Left ventricle myocardium superior (tissue), 1 donor: ENCODE measurements around the gene CFAP157. TPM values are rescaled to one million over a fixed set of nuclear protein-coding genes. Genes with fewer than 3 reads are reported as not detected.
"Not testable (repeated sequence)": the region's sequence is repeated elsewhere in the genome, so short reads cannot be mapped to it uniquely, and the experiment has no call there.

ENCODE experiments used
- ATAC-seq: fragments of 200-7000 bp; cut with Tn5 transposase; one replicate; pipeline ENCODE4 v1.9.1; 2020; ENCODE audit warnings: mild to moderate bottlenecking, moderate library complexity
- DNase-seq: peaks from one replicate; pipeline ENCODE4 v3.0.0-alpha.2; 2020
- intact Hi-C: fragments of 100-400 bp; cut with micrococcal nuclease; formaldehyde crosslinking; loops from one replicate; pipeline ENCODE4 v1.11.0; 2022
- total RNA-seq: library from RNA; stranded (reverse); fragmentation: NEBNext Ultra II Directional; extraction: Animal tissue kit (Norgen Biotek cat#: 25700); gene quantifications from one replicate; pipeline ENCODE4 v1.2.1, GENCODE V29; 2021
- donor health status: DM: no; HTN: yes; CAD: no; lungs with severe emphysema.

Gene CFAP157
- total RNA-seq, 1 donor from 2014 or later = not detected

GRCh38 chr9:127751269-127752054 lies 44.7 kb downstream of the CFAP157 start:
- intact Hi-C loops = no loop called here
- ATAC-seq (no peak), DNase-seq (peak; percentile 59)

GRCh38 chr9:127753148-127753547 lies 46.4 kb downstream of the CFAP157 start:
- ATAC-seq (no peak), DNase-seq (no peak)
- intact Hi-C loops = no loop called here

GRCh38 chr9:127753622-127754021 lies 46.8 kb downstream of the CFAP157 start:
- ATAC-seq (no peak), DNase-seq (no peak)
- intact Hi-C loops = no loop called here

GRCh38 chr9:127754099-127755060 lies 47.6 kb downstream of the CFAP157 start:
- ATAC-seq (peak; percentile 36), DNase-seq (no peak)
- intact Hi-C loops = no loop called here

GRCh38 chr9:127755061-127756060 lies 48.6 kb downstream of the CFAP157 start:
- ATAC-seq (peak; percentile 49), DNase-seq (no peak)
- intact Hi-C loops = no loop called here

- no peak for ATAC-seq
- DNase-seq = no peak
- intact Hi-C loops = no loop called here
These were observed 49.4 kb downstream of the CFAP157 start for GRCh38 chr9:127756233-127756632.

- DNase-seq, ATAC-seq, intact Hi-C loops: not testable (repeated sequence)
These were observed 50.0 kb downstream of the CFAP157 start for GRCh38 chr9:127756776-127757175.

GRCh38 chr9:127758843-127759242 lies 52.1 kb downstream of the CFAP157 start:
- intact Hi-C loops = no loop called here
- DNase-seq = no peak

GRCh38 chr9:127761061-127761460 lies 54.3 kb downstream of the CFAP157 start:
- ATAC-seq (no peak), DNase-seq (no peak)
- intact Hi-C loops = no loop called here

More at GRCh38 chr9:127758843-127759242, 52.1 kb downstream of the CFAP157 start:
- ATAC-seq = no peak

- ATAC-seq = peak; percentile 14
- intact Hi-C loops = no loop called here
- no peak for DNase-seq
These were observed 54.7 kb downstream of the CFAP157 start for GRCh38 chr9:127761491-127761956.

- ATAC-seq (peak; percentile 74), DNase-seq (peak; percentile 70)
- intact Hi-C loops = no loop called here
These were observed 55.4 kb downstream of the CFAP157 start for GRCh38 chr9:127762111-127762676.

- ATAC-seq (peak; percentile 73), DNase-seq (peak; percentile 72)
- intact Hi-C loops = no loop called here
These were observed 57.2 kb downstream of the CFAP157 start for GRCh38 chr9:127763918-127764384.

- ATAC-seq (no peak), DNase-seq (no peak)
- intact Hi-C loops = no loop called here
These were observed 58.6 kb downstream of the CFAP157 start for GRCh38 chr9:127765418-127765817.

Other genes starting within 250 kb of the CFAP157 start
- gene STXBP1, start 94.7 kb upstream of the CFAP157 start, total RNA-seq = 49.4 TPM
- 13.4 TPM for gene PTRH1, start 8.7 kb downstream of the CFAP157 start, total RNA-seq
- gene TTC16, start 9.1 kb downstream of the CFAP157 start, total RNA-seq = 0.15 TPM
- 3.6 TPM for gene TOR2A, start 28.3 kb downstream of the CFAP157 start, total RNA-seq
- 18.3 TPM for gene SH2D3C, start 71.7 kb downstream of the CFAP157 start, total RNA-seq
- gene CDK9, start 79.0 kb downstream of the CFAP157 start, total RNA-seq = 48.4 TPM
- 31.9 TPM for gene FPGS, start 95.9 kb downstream of the CFAP157 start, total RNA-seq
- 134 TPM for gene ENG, start 147.7 kb downstream of the CFAP157 start, total RNA-seq
- gene AK1, start 170.7 kb downstream of the CFAP157 start, total RNA-seq = 853 TPM
- gene ST6GALNAC6, start 192.6 kb downstream of the CFAP157 start, total RNA-seq = 50.5 TPM
- 28.5 TPM for gene ST6GALNAC4, start 210.1 kb downstream of the CFAP157 start, total RNA-seq
- gene PIP5KL1, start 223.8 kb downstream of the CFAP157 start, total RNA-seq = not detected
- gene DPM2, start 230.9 kb downstream of the CFAP157 start, total RNA-seq = 11.1 TPM